Nucleus accumbens (tissue), 56 donors: ENCODE results near the gene CA7.

Experiments
- DNase-seq, 56 donors: peaks; one replicate each; lab custom pipeline; 2025; lab: John Stamatoyannopoulos, UW

CA7 gene

DNA sequence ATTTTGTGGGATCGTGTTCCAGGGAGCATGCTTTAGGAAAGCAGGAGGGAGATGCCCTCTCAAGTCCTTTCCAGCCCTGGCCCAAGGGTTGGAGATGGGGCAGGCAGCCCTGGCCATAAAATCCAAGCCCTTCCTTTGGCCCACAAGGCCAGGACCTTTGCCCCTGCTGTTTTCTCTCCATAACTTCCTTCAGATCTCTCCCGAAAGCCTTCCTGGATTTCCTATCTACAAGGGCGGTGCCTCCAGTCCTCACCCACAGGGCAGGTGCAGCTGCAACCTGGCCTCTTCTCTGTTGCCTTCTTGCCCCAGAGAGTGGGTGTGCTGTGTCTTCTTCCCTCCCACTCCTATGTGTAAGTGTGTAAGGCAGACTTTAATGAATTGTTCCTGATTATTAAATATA is 27.6 kb downstream of the CA7 start:
- no peak for DNase-seq

DNA sequence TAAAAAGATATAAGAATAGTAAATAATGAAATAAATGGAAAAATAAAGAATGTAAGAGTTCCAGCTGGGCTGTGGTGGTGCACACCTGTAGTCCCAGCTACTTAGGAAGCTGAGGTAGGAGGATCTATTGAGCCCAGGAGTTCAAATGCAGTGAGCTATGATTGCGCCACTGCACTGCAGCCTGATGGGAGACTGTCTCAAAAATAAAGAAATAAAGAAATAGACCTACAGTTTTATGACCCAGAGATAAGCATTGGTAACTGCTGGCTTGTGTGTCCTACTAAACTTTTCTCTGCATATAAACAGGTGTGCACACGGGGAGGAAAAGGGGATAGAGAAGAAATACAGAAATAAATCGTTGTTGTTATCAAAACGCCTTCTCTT is 28.3 kb downstream of the CA7 start:
- DNase-seq = no peak

DNA sequence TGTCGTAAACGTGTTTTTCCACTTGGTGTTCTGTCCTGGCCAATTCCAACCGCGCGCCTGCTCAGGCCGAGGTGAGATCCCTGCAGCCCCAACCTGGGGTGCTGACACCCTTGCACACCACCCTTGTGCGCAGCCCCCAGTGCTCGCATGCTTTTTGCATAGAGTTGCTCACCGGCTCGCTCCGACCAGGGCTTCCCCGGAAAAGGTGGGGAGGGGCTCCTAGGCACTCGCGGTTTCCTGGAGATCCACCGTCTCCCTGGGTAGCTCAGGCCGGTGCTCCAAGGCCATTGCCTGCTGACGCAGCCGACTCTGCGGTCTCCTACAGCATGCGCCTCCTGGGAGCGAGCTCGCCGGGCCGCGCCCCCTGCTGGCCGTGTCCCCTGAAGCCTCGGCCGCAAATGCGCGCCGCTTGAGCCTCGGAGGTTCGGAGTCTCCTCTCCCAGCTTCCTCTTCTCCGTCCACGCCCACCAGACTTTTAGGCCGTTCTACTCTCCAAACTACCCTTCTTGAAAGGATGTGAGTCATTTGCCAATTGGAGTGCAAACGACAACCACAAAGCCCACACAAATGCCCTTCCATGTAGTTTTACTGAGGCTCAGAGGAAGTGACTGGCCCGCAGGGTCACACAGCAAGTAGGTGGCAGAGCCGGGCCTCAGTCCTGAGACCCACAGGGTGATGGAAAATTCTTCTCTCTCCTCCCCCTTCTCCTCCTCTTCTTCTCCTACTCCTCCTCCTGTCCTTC is 28.9 kb downstream of the CA7 start:
- peak in 55 of 56 donors; percentile 27 to 89 (median 72) for DNase-seq

DNA sequence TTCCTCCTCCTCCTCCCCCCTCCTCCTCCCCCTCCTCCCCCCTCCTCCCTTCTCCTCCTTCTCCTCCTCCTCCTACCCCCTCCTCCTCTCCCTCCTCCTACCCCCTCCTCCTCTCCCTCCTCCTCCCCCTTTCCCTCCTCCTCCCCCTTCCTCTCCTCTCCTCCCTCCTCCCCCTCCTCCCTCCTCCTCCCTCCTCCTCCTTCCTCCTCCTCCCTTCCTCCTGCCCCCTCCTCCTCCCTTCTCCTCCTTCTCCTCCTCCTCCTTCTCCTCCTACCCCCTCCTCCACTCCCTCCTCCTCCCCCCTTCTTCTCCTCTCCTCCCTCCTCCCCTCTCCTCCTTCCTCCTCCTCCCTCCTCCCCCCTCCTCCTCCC is 29.5 kb downstream of the CA7 start:
- DNase-seq = no peak

DNA sequence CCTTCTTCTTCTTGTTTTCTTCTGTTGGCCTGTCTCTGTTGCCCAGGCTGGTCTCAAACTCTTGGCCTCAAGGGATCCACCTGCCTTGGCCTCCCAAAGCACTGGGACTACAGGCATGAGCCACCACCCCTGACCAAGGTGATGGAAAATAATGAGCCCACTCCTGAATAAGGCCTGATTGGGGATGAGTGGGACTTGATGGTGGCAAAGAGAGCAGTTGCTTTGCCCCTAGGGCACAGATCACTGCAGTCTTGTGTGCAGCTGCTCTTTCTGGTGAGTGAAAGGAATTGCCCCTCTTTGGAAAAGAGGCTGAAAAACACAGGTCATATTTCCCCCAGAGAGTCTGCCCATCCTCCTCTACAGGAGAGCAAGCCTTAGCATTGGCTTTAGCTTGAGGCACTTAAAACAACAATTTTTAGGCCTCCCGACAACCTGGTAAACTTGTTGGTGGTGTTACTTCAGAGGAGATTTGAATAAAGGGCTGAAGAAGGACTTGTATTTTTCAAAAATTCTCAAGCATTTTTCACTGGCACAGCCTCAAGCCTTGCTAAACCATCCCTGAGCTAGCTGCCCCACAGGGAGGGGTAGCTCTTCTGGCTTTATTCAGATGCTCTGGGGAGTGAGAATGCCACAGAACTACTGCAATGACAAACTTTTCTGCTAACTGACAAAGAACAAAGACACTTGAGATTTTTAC is 30.0 kb downstream of the CA7 start:
- DNase-seq = no peak

DNA sequence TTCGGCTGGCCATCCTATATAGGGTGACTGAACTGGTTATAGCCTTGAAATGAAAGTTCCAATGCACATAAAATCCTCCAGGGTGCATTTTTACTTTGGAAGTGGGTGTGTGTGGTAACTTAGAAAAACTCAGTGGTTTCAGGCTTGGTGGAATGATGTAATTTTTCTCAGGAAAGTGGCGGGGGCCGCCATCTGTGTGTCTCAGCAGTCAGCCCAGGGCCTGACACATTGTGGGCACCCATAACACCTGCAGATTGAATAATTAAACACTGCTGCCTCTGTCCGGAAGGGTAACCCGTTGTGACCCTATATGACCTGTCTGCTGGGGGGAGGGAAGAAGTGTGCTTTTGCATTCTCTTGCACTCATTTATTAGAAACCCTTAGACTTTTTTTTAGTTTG is 33.9 kb downstream of the CA7 start:
- no peak for DNase-seq

DNA sequence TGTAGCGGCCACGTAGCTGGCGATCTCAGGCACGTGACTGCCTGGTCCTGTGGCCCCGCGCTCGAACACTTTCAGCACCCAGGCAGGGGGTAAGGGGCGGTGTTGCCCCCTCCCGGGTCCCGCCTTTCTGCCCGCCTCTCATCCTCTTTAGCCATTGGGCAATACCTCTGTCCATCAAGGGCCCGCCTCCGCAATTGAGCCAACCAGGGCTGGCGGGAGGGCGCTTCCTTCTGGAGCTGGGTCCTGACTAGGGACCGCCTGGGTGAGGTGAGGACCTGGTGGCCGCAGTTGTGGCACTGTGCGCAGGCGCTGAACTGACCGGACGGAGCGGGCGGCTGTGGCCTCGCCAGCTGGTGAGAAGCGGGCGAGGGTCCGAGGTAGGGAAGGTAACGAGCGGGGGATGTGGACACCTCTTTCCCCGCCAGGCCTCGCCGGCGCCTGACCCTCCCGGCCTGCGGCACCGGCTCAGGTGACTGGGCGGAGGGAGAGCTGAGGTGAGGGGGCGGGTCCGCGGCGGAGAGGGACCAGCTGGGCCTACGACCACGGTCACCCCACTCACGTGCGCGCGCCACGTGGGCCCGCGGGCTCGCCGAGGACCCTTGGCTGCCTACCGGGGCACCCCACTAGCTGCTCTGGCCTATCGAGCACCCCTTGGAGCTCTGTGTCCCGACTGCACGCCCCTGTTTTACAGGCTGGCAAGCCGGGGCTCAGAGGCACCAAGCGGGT is 36.2 kb downstream of the CA7 start, which contains the start of gene PDP2:
PDP2 (plus strand) TSS at position 228 of the 726 bp plus-strand sequence. CDS start 3,770 bp downstream, outside the sequence.
- peak; percentile 46 to 96 (median 89) for DNase-seq

DNA sequence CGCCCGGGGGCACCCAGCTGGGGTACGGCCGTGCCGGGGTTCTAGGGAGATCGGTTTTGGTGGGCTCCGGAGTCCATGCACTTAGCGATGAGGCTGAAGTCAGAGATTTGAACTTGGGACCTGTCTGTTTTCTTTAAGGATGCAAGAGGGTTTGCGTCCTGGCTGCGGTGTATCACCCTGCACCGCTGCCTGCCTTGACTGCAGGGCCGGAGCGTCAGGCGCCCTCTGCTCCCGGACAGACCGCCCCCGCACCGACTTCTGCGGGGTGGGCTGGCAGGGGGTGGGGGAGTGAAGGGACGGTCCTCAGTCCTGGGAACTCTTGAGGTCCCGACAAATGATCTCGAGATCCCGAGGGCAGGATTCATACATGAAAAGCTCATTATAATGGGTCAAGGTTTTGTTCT is 36.8 kb downstream of the CA7 start:
- peak in 3 of 56 donors; percentile 21 to 40 (median 36) for DNase-seq

DNA sequence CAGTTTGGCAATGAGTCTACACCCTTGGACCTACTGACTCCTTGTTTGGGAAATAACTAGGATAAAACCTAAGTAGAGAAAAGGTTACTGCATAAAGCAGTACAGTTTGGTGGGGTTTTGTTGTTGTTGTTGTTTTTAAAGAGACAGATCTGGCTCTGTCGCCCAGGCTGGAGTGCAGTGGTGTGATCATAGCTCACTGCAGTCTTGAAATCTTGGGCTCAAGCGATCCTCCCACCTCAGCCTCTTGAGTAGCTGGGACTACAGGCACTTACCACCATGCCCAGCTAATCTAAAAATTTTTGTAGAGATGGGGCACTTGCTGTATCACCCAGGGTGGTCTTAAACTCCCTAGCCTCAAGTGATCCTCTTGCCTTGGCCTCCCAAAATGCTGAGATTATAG is 37.3 kb downstream of the CA7 start:
- no peak for DNase-seq

DNA sequence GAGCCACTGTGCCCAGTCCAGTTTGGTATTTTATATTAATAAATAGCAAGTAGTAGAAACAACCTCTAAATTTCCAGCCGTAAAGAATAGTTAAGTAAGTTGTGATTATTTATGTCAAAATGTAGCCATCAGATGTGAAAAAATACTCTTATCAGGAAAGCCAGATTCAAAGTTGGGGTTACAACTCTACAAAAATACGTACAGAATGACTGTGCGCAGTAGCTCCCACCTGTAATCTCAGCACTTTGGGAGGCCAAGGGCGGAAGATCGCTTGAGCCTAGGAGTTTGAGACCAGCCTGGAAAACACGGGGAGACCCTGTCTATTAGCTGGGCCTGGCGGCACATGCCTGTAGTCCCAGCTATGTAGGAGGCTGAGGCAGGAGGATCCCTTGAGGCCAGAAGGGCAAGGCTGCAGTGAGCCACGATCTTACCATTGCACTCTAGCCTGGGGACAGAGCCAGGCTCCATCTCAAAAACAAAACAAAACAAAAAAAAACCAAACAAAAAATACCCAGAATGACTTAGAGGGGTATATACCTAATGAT is 37.8 kb downstream of the CA7 start:
- DNase-seq = no peak

DNA sequence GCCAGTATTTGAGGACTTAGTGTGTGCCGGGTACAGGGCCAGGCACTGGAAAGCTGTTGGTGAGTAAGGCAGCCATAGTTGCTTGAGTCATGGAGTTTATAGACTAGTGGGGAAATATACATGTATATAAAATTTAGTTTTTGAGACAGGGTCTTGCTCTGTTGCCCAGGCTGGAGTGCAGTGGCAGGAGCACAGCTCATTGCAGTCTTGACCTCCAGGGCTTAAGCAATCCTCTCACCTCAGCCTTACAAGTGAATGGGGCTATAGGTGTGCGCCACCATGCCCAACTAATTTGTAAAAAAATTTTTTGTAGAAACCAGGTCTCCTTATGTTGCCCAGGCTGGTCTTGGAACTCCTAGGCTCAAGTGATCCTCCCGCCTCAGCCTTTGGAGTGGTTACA is 38.5 kb downstream of the CA7 start:
- DNase-seq = no peak

DNA sequence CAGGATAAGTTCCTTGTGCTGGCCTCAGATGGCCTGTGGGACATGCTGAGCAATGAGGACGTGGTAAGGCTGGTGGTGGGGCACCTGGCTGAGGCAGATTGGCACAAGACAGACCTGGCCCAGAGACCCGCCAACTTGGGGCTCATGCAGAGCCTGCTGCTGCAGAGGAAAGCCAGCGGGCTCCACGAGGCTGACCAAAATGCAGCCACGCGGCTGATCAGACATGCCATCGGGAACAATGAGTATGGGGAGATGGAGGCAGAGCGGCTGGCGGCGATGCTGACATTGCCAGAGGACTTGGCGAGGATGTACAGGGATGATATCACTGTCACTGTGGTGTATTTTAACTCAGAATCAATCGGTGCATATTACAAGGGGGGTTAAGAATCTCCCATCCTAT is 41.3 kb downstream of the CA7 start:
- no peak for DNase-seq

DNA sequence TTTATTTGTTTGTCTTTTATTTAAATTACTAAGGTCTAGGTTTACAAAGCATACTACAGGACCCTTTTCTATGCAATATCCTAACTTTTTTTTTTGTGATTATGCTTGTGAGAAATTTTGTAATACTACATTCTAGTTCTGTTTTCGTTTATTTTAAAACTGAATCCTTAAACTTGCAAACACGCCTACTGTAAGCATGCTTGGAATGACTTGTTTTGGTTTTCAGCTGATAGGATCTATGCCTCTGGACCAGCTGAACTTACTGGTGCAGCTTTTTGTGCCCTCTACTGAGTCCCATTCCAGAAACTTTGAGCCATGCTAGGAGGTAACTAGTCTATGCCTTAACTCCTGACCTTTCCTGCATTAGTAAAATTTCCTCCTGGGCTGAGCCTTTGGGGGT is 42.1 kb downstream of the CA7 start:
- DNase-seq = no peak

DNA sequence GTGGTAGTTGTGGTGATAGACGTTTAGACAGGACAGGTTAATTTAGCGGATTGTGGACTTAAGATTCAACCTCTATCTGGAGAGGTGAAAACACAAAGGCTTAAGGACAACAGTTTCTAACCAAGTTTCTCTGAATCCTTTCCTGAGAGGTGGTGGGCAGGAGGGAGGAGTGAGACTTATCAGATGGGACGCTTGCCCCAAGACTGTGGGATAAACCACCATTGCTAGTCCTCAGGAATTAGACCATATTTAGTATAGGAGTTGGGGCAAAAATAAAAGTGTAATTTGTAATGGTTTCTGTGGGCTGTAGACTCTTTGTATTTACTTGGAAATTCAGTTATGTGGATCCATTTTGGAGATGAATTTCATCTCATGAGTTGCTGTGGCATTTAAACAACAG is 42.7 kb downstream of the CA7 start:
- no peak for DNase-seq

DNA sequence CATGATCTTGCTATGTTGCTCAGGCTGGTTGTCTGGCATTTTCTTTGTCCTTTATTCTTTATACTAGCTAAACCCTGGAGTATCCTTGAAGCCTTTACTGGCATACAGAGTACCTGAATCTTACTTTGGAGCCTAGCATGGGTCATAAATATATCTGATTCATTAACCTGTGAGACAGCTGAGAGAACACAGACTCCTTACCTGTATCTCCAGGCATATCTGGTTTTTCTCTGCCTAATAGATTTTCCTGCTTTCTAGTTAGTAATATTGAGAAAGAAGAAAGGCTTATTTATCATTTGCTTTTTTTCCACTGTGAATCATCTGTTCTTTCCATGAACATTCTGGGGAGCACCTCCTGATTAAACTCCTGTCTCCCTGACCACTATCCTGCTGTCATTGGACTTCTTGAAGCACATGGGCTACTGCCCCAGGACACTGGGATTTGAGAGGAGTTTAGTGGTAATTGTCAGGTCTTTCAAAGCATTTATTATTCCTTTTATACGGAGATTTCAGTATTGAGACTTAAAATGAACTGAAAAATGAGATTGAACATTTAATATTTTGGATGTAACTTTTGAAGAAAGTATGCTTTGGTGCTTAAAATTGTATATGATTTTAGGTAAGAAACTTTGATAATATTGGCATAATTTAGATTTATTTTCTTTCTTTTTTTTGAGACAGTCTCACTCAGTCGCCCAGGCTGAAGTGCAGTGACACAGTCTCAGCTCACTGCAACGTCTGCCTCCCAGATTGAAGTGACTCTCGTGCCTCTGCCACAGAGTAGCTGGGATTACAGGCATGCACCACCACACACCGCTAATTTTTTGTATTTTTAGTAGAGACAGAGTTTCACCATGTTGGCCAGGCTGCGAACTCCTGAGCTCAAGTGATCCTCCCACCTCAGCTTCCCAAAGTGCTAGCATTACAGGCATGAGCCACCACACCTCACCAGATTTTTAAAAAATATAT is 44.7 kb downstream of the CA7 start:
- DNase-seq = no peak

DNA sequence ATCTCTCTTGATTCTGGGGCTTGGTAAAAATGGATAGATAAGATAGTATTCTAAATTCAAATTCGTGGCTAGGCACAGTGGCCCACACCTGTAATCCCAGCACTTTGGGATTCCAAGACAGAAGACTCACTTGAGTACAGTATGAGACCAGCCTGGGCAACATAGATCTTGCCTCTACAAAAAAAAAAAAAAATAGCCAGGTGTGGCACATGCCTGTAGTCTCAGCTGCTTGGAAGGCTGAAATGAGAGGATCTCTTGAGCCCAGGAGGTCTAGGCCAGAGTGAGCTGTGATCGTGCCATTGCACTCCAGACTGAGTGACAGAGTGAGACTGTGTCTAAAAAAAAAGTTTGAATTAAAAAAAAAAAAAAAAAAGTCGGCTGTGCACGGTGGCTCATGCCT is 45.4 kb downstream of the CA7 start:
- DNase-seq = no peak

DNA sequence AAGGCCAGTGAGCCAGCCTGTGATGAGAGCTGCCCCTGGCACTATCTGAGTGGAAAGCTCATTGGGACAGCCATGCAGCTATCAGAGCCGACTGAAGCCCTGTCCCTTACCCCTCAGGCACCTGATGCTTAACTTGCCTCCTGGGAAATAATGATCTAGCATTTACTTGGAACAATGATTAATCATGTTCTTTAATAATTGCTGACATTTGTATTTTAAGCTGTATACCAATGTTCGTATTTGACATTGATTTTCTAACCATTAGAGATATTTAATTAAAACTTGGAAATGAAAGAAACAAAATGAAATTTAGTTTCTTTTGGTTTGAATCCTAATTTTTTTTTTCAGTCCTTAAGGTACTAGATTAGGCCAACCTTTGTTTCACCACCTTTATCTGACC is 46.6 kb downstream of the CA7 start:
- no peak for DNase-seq

DNA sequence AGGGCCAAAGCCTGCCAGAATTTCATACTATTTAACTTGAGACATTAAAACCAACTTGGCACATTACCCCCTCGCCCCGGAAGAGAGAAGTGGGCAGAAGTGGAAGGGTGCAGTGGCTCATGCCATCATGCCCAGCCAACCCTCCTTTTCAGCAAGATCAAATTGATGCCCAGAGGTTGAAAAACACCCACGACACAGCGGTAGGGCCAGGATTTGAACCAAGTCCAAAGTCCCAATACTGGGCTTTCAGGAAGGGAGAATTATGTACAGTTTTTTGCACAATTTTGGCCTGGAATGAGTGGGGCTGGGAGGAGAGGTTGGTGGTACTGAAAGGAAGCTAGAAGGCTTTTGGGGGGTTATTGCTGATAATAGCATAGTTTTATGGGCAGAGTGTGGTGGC is 47.1 kb downstream of the CA7 start:
- no peak for DNase-seq

DNA sequence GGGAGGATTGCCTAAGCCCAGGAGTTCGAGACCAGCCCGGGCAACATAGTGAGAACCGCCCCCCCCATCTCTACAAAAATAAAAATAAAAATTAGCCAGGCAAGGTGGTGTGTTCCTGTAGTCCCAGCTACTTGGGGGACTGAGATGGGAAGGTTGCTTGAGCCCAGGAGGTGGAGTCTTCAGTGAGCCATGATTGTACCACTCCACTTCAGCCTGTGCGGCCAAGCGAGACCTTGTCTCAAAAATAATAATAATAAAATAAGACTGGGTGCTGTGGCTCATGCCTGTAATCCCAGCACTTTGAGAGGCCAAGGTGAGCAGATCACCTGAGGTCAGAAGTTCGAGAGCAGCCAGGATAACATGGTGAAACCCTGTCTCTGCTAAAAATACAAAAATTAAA is 47.6 kb downstream of the CA7 start:
- no peak for DNase-seq

DNA sequence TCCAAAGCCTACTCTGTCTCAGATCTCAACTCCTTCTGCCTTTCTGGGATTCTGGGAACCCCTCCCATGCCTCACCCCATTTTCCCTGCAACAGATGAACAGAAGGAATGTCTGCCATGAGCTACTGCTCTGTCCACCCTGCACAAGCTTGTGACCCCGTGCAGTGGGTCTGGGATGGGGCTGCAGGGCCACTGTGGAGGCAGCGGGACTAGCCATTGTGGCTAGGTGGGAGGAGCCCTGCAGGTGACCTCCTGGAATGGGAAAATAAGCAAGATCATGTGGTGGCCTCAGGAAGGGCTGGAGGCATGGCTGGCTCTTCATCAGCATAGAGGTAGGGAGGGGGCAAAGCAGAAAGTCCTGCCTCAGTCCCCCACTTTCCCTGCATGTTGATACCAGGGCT is 49.8 kb downstream of the CA7 start:
- DNase-seq = no peak
